ENCODE measurements around the gene ANO1.

- TF ChIP-seq CTCF (IDR thresholded peaks at IDR 0.05; ENCODE audit: low read depth, low read length, poor library complexity, severe bottlenecking) (no peak), EZH2phosphoT487 (IDR thresholded peaks at IDR 0.05; ENCODE audit: borderline replicate concordance, low read length) (no peak)
Observed at GRCh38 chr11:70186420-70186819, 108.3 kb downstream of the ANO1 start.
